IMR-90 (cell line): Measurements from ENCODE around the gene INSL3. TPM values are rescaled to one million over a fixed set of nuclear protein-coding genes. Genes with fewer than 3 reads are reported as not detected.

ENCODE experiments used
- ATAC-seq: fragments of 200-7000 bp; cut with Tn5 transposase; 2 replicates; pipeline ENCODE4 v1.9.1; 2020; ENCODE audit warnings: low read depth, mild to moderate bottlenecking, moderate library complexity
- BruUV-seq: library from RNA; stranded (reverse); fragments of 400-500 nt; replicated peaks from 2 replicates; lab custom pipeline; 2021; lab: Mats Ljungman, UMichigan
- CTCF ChIA-PET: fragments of 300-600 bp; formaldehyde crosslinking; extraction: SDS; loops from one replicate; lab custom pipeline; 2021; ENCODE audit warnings: antibody characterized with exemption; lab: Yijun Ruan, JAX
- POLR2A ChIA-PET: fragments of 300-600 bp; sonication (Branson Sonifier 250); formaldehyde crosslinking; loops from one replicate; lab custom pipeline; 2022; ENCODE audit warnings: antibody characterized with exemption; ENCODE audit not compliant: unreplicated experiment; lab: Charles Lee
- DNase-seq: peaks from one replicate; pipeline ENCODE4 v3.0.0; 2013
- H2AFZ ChIP-seq: replicated peaks from 2 replicates; pipeline ENCODE3; 2013; ENCODE audit warnings: low read length, mild to moderate bottlenecking; ENCODE audit not compliant: poor library complexity
- H2AK5ac ChIP-seq: 2 replicates; pipeline ENCODE4 v1.6.1; 2013; ENCODE audit warnings: low read depth, low read length, inconsistent platforms
- H2AK9ac ChIP-seq: replicated peaks from 2 replicates; pipeline ENCODE3; 2013; ENCODE audit warnings: mild to moderate bottlenecking, low read depth, low read length, moderate library complexity; ENCODE audit not compliant: poor library complexity
- H2BK120ac ChIP-seq: 2 replicates; pipeline ENCODE4 v1.6.1; 2013; ENCODE audit warnings: low read depth, low read length, inconsistent platforms
- H2BK15ac ChIP-seq: 3 replicates; pipeline ENCODE4 v1.6.1; 2013; ENCODE audit warnings: low read depth, low read length, inconsistent platforms
- H2BK20ac ChIP-seq: 2 replicates; pipeline ENCODE4 v1.6.1; 2013; ENCODE audit warnings: low read depth, mild to moderate bottlenecking, inconsistent platforms, low read length, moderate library complexity
- H2BK5ac ChIP-seq: 2 replicates; pipeline ENCODE4 v1.6.1; 2013; ENCODE audit warnings: mild to moderate bottlenecking, low read depth, low read length, inconsistent platforms; ENCODE audit not compliant: poor library complexity, severe bottlenecking
- H3K14ac ChIP-seq: replicated peaks from 2 replicates; pipeline ENCODE4 v1.6.1; 2013; ENCODE audit warnings: low read depth, low read length, inconsistent platforms
- H3K18ac ChIP-seq: 2 replicates; pipeline ENCODE4 v1.6.1; 2013; ENCODE audit warnings: low read depth, low read length, control low read depth
- H3K23ac ChIP-seq: 2 replicates; pipeline ENCODE4 v1.6.1; 2013; ENCODE audit warnings: low read depth, low read length, inconsistent platforms
- H3K27ac ChIP-seq: 2 replicates; pipeline ENCODE4 v1.5.1; 2013; ENCODE audit warnings: mild to moderate bottlenecking, control low read depth, low read length; ENCODE audit not compliant: insufficient read depth
- H3K27me3 ChIP-seq: 2 replicates; pipeline ENCODE4 v1.6.1; 2013; ENCODE audit warnings: low read length; ENCODE audit not compliant: control insufficient read depth, insufficient read depth
- H3K36me3 ChIP-seq: 2 replicates; pipeline ENCODE4 v1.6.1; 2013; ENCODE audit warnings: low read length, mixed read lengths; ENCODE audit not compliant: control insufficient read depth, insufficient read depth
- H3K4ac ChIP-seq: 2 replicates; pipeline ENCODE4 v1.6.1; 2013; ENCODE audit warnings: low read depth, low read length, inconsistent platforms
- H3K4me1 ChIP-seq: 2 replicates; pipeline ENCODE4 v1.6.1; 2013; ENCODE audit warnings: low read length, mixed read lengths; ENCODE audit not compliant: control insufficient read depth, insufficient read depth
- H3K4me2 ChIP-seq: 2 replicates; pipeline ENCODE4 v1.6.1; 2013; ENCODE audit warnings: low read depth, mild to moderate bottlenecking, control low read depth, low read length, moderate library complexity
- H3K4me3 ChIP-seq: 2 replicates; pipeline ENCODE4 v1.5.1; 2013; ENCODE audit warnings: low read depth, mild to moderate bottlenecking, control low read depth, low read length, moderate library complexity; ENCODE audit not compliant: insufficient read depth
- H3K56ac ChIP-seq: 2 replicates; pipeline ENCODE4 v1.6.1; 2013; ENCODE audit warnings: low read length, inconsistent platforms; ENCODE audit not compliant: insufficient read depth; ENCODE audit errors: extremely low read depth
- H3K79me1 ChIP-seq, 2 experiments: 2 replicates each; pipeline ENCODE4 v1.6.1; 2013; ENCODE audit warnings: low read length in 2 of 2, inconsistent platforms in 1 of 2, low read depth in 1 of 2
- H3K9ac ChIP-seq: 2 replicates; pipeline ENCODE4 v1.6.1; 2013; ENCODE audit warnings: low read depth, low read length, control low read depth
- H3K9me1 ChIP-seq: 2 replicates; pipeline ENCODE4 v1.6.1; 2013; ENCODE audit warnings: low read length, inconsistent platforms; ENCODE audit not compliant: insufficient read depth
- H3K9me3 ChIP-seq: 2 replicates; pipeline ENCODE4 v1.6.1; 2013; ENCODE audit warnings: low read length; ENCODE audit not compliant: control insufficient read depth, insufficient read depth
- H4K20me1 ChIP-seq: 2 replicates; pipeline ENCODE4 v1.6.1; 2013; ENCODE audit warnings: low read length, inconsistent platforms; ENCODE audit not compliant: insufficient read depth
- H4K5ac ChIP-seq: 2 replicates; pipeline ENCODE4 v1.6.1; 2013; ENCODE audit warnings: mild to moderate bottlenecking, low read depth, low read length, control low read depth
- H4K8ac ChIP-seq, 2 experiments: 2 replicates each; pipeline ENCODE4 v1.6.1; 2013; ENCODE audit warnings: low read depth in 2 of 2, low read length in 2 of 2, control low read depth in 1 of 2, inconsistent platforms in 1 of 2
- H4K91ac ChIP-seq: 2 replicates; pipeline ENCODE4 v1.6.1; 2013; ENCODE audit warnings: low read depth, low read length, inconsistent platforms; ENCODE audit not compliant: insufficient read depth
- BHLHE40 ChIP-seq: fragments of 150-350 bp; IDR thresholded peaks from 2 replicates; pipeline ENCODE4 v1.6.1; 2016; ENCODE audit warnings: mild to moderate bottlenecking, low read depth, low read length
- CEBPB ChIP-seq: IDR thresholded peaks from 2 replicates; pipeline ENCODE4 v1.6.1; 2012; ENCODE audit warnings: low read depth, low read length, improper control_type of control experiment
- CHD1 ChIP-seq: IDR thresholded peaks from 2 replicates; pipeline ENCODE4 v1.6.1; 2012; ENCODE audit warnings: low read depth, low read length, improper control_type of control experiment
- ELK1 ChIP-seq: fragments of 150-350 bp; IDR thresholded peaks from 2 replicates; pipeline ENCODE4 v1.6.1; 2016; ENCODE audit warnings: low read depth, mild to moderate bottlenecking, low read length, moderate library complexity, borderline replicate concordance
- FOS ChIP-seq: fragments of 150-350 bp; IDR thresholded peaks from 2 replicates; pipeline ENCODE4 v1.6.1; 2016; ENCODE audit warnings: low read depth, low read length
- MAFK ChIP-seq: IDR thresholded peaks from 2 replicates; pipeline ENCODE4 v1.6.1; 2012; ENCODE audit warnings: low read depth, low read length, improper control_type of control experiment
- MAZ ChIP-seq: IDR thresholded peaks from 2 replicates; pipeline ENCODE4 v1.6.1; 2012; ENCODE audit warnings: low read depth, mild to moderate bottlenecking, low read length, improper control_type of control experiment, moderate library complexity, borderline replicate concordance
- MXI1 ChIP-seq: IDR thresholded peaks from 2 replicates; pipeline ENCODE4 v1.6.1; 2012; ENCODE audit warnings: low read depth, mild to moderate bottlenecking, low read length, moderate library complexity, borderline replicate concordance
- POLR2A ChIP-seq: IDR thresholded peaks from 2 replicates; pipeline ENCODE4 v1.6.1; 2012; ENCODE audit warnings: mild to moderate bottlenecking, low read depth, low read length
- RAD21 ChIP-seq: IDR thresholded peaks from 2 replicates; pipeline ENCODE4 v1.6.1; 2012; ENCODE audit warnings: low read length, improper control_type of control experiment
- RCOR1 ChIP-seq: IDR thresholded peaks from 2 replicates; pipeline ENCODE4 v1.6.1; 2012; ENCODE audit warnings: mild to moderate bottlenecking, low read length, improper control_type of control experiment; ENCODE audit not compliant: insufficient replicate concordance
- RFX5 ChIP-seq: IDR thresholded peaks from 2 replicates; pipeline ENCODE4 v1.8.0; 2012; ENCODE audit warnings: low read depth, mild to moderate bottlenecking, low read length, moderate library complexity
- SMC3 ChIP-seq: fragments of 150-350 bp; IDR thresholded peaks from 2 replicates; pipeline ENCODE4 v1.6.1; 2016; ENCODE audit warnings: low read depth, mild to moderate bottlenecking, antibody characterized with exemption, low read length, moderate library complexity
- WGBS, 2 experiments: methylation state at CpG; one replicate each; pipeline versions ENCODE4 v1.1.5 to v1.1.7; 2013; ENCODE audit warnings: missing lambda C conversion rate in 2 of 2; ENCODE audit not compliant: insufficient read length in 1 of 2; ENCODE audit errors: extremely low coverage in 2 of 2; 5-methylcytosine and 5-hydroxymethylcytosine counted together
- dilution Hi-C: fragments of 300-500 bp; cut with HindIII; formaldehyde crosslinking; loops from one replicate; pipeline ENCODE4 v1.14.3; 2018; ENCODE audit warnings: low sequenced_read_pairs; ENCODE audit not compliant: unreplicated experiment
- in situ Hi-C: fragments of 300-500 bp; cut with MboI; formaldehyde crosslinking; loops from 3 replicates; pipeline ENCODE4 v1.14.3; 2019; ENCODE audit warnings: low sequenced_read_pairs, inconsistent platforms, mixed read lengths
- intact Hi-C: fragments of 100-400 bp; cut with micrococcal nuclease; formaldehyde crosslinking; loops from 2 replicates; pipeline ENCODE4 v1.10.0; 2022
- polyA plus RNA-seq, 3 experiments: library from polyadenylated mRNA; depleted of rRNA; stranded (reverse); fragments of >200 nt; gene quantifications; 2 replicates each; pipeline ENCODE4 v1.2.3, GENCODE V29; 2012; ENCODE audit warnings: low replicate concordance in 1 of 3
- total RNA-seq: library from RNA; depleted of rRNA; stranded (reverse); fragments of >200 nt; gene quantifications from 2 replicates; pipeline ENCODE4 v1.2.3, GENCODE V29; 2012
- TF ChIP-seq, protein P1 (sequence below): conservative IDR thresholded peaks from 2 replicates; pipeline ENCODE4 v1.5.1; 2012; ENCODE audit warnings: mild to moderate bottlenecking, low read depth, low read length, improper control_type of control experiment

INSL3 gene
- total and polyA plus RNA-seq, 2 of the 4 experiments (the other 2 are of a cell fraction): not detected

DNA sequence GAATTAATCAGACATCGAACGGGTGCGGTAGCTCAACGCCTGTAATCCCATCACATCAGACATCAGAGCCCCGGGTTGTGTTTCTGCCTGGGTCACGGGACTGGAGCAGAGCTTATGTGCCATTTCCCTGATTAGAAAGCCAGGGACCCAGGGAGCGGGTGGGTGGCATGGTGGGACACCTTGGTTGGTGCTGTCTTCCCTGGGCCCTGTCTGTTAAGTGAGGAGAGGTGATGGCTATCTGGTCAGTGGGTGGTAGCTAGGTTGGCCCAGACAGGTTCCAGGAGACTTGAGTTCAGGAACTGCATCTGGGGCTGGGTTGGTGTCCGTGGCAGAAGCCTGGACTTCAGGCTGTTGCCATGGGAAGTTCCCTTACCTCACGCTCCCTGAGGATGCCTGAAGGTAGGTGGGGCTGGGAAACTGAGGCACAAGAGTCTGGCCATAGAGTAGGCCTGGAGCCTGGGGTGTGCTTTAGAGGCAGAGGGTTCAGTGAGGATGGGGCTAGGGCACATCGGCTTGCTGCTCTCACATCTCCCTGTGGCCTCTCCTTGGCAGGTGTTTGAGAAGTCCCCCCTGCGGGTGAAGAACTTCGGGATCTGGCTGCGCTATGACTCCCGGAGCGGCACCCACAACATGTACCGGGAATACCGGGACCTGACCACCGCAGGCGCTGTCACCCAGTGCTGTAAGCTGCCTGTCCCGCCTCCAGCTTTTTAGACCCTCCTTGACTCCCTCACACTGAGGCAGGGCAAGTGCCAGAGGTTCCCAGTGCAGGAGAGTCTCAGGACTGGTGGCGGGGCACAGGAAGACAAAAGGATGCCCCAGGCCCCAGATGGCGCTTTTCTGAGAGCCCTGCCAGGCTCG, 40.5 kb upstream of the INSL3 start:
- dilution Hi-C loops: no loop called here
- Histone ChIP-seq H2BK5ac (no peak overlapping the region), H3K4me2 (peak overlapping the region; percentile 16; the same call in 1 of the 2 replicates), H3K23ac (peak overlapping the region; percentile 31; the same call in 1 of the 2 replicates), H3K14ac (no peak overlapping the region), H2AK9ac (no peak overlapping the region), H2BK120ac (no peak overlapping the region), H3K9me1 (peaks cover 12% of the 10 kb centered on the region; the same call in 1 of the 2 replicates), H3K18ac (no peak overlapping the region), H2AFZ (no peak overlapping the region), H3K9me3 (no peaks in the 10 kb centered on the region), H3K9ac (peak overlapping the region; percentile 31; the same call in 1 of the 2 replicates), H3K4me3 (no peak overlapping the region), H3K27me3 (no peaks in the 10 kb centered on the region), H3K79me1 (peaks cover 12 to 48% of the 10 kb centered on the region in 2 experiments; a peak in 3 of 4 replicates), H3K27ac (no peak overlapping the region; the same call in 1 of the 2 replicates), H2AK5ac (no peak overlapping the region), H4K91ac (no peak overlapping the region), H2BK20ac (no peak overlapping the region), H3K56ac (no peak overlapping the region), H2BK15ac (no peak overlapping the region), H4K20me1 (peaks cover 62% of the 10 kb centered on the region), H3K36me3 (peaks cover 43% of the 10 kb centered on the region), H3K4me1 (peaks cover 7% of the 10 kb centered on the region), H4K8ac (peak overlapping the region in 1 of 2 experiments; percentile 10; a peak in 1 of 4 replicates), H4K5ac (no peak overlapping the region), H3K4ac (no peak overlapping the region)
- no peak for DNase-seq
- CTCF ChIA-PET: interaction anchor here (2.7 kb wide), 1 partner anchor 70 kb away, joined by 15 read pairs; the partner anchor contains the start of gene CCDC124
- intact Hi-C loops: no loop called here
- no peak for ATAC-seq
- 96% methylated on average over 14 of the region's 23 CpGs; no CpG with 5 or more reads in 1 of the 2 experiments for WGBS, 2 experiments
- POLR2A ChIA-PET: no interaction called here
- no TSS peak for BruUV-seq
- in situ Hi-C loops: no loop called here
- TF ChIP-seq FOS (no peak), RFX5 (no peak), ELK1 (no peak), POLR2A (no peak), SMC3 (no peak), RCOR1 (no peak), CHD1 (no peak), MXI1 (no peak), BHLHE40 (no peak), MAFK (no peak), MAZ (no peak), RAD21 (no peak), CEBPB (no peak)
- TF ChIP-seq, protein P1, sequence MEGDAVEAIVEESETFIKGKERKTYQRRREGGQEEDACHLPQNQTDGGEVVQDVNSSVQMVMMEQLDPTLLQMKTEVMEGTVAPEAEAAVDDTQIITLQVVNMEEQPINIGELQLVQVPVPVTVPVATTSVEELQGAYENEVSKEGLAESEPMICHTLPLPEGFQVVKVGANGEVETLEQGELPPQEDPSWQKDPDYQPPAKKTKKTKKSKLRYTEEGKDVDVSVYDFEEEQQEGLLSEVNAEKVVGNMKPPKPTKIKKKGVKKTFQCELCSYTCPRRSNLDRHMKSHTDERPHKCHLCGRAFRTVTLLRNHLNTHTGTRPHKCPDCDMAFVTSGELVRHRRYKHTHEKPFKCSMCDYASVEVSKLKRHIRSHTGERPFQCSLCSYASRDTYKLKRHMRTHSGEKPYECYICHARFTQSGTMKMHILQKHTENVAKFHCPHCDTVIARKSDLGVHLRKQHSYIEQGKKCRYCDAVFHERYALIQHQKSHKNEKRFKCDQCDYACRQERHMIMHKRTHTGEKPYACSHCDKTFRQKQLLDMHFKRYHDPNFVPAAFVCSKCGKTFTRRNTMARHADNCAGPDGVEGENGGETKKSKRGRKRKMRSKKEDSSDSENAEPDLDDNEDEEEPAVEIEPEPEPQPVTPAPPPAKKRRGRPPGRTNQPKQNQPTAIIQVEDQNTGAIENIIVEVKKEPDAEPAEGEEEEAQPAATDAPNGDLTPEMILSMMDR: no peak
